HEK293 (cell line): Measurements from ENCODE around the gene CCL28.

ENCODE experiments used
- SCRT2 ChIP-seq: fragments of 450-650 bp; formaldehyde crosslinking; IDR thresholded peaks from 2 replicates; pipeline ENCODE4 v1.5.1; 2016; ENCODE audit warnings: missing biosample characterization, missing genetic modification characterization
- ZNF302 ChIP-seq: fragments of 450-650 bp; formaldehyde crosslinking; IDR thresholded peaks from 2 replicates; pipeline ENCODE4 v1.5.1; 2016; ENCODE audit warnings: missing biosample characterization, missing genetic modification characterization, low read depth
- ZNF707 ChIP-seq: fragments of 450-650 bp; formaldehyde crosslinking; IDR thresholded peaks from 2 replicates; pipeline ENCODE4 v1.5.1; 2016; ENCODE audit warnings: missing biosample characterization, missing genetic modification characterization
- TF ChIP-seq, protein P1 (sequence below): fragments of 450-650 bp; formaldehyde crosslinking; IDR thresholded peaks from 2 replicates; pipeline ENCODE4 v1.5.1; 2016; ENCODE audit warnings: missing biosample characterization, missing genetic modification characterization

DNA sequence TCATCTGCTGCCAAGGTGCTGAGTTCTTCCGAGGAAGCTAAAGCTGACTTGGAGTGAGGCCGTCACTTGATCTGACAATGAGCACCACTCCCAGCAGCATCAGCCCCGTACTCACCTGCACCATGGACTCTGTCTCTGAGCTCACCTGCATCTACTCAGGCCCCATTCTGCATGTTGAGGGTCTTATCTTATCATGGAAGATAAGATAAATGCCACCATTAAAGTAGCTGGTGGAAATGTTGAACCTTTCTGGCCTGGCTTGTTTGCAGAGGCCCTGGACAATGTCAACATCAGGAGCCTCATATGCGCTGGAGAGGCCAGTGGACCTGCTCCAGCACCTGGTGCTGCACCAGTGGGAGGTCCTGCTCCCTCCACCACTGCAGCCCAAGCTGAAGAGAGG is 64.0 kb downstream of the CCL28 start:
- TF ChIP-seq ZNF707 (no peak), SCRT2 (tag by site-specific recombination) (no peak), ZNF302 (tag by site-specific recombination) (no peak)
- TF ChIP-seq, protein P1, sequence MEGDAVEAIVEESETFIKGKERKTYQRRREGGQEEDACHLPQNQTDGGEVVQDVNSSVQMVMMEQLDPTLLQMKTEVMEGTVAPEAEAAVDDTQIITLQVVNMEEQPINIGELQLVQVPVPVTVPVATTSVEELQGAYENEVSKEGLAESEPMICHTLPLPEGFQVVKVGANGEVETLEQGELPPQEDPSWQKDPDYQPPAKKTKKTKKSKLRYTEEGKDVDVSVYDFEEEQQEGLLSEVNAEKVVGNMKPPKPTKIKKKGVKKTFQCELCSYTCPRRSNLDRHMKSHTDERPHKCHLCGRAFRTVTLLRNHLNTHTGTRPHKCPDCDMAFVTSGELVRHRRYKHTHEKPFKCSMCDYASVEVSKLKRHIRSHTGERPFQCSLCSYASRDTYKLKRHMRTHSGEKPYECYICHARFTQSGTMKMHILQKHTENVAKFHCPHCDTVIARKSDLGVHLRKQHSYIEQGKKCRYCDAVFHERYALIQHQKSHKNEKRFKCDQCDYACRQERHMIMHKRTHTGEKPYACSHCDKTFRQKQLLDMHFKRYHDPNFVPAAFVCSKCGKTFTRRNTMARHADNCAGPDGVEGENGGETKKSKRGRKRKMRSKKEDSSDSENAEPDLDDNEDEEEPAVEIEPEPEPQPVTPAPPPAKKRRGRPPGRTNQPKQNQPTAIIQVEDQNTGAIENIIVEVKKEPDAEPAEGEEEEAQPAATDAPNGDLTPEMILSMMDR (tag by site-specific recombination), result no peak
